NCI-H1105 treated with DMSO at 0.1 percent for 48 hours (cell line): ENCODE results near the gene RBM33.
"Not testable (repeated sequence)": the region's sequence is repeated elsewhere in the genome, so short reads cannot be mapped to it uniquely, and the experiment has no call there.

Experiments
- DNase-seq: peaks from one replicate; lab custom pipeline; 2025; lab: John Stamatoyannopoulos, UW

The RBM33 gene

DNA sequence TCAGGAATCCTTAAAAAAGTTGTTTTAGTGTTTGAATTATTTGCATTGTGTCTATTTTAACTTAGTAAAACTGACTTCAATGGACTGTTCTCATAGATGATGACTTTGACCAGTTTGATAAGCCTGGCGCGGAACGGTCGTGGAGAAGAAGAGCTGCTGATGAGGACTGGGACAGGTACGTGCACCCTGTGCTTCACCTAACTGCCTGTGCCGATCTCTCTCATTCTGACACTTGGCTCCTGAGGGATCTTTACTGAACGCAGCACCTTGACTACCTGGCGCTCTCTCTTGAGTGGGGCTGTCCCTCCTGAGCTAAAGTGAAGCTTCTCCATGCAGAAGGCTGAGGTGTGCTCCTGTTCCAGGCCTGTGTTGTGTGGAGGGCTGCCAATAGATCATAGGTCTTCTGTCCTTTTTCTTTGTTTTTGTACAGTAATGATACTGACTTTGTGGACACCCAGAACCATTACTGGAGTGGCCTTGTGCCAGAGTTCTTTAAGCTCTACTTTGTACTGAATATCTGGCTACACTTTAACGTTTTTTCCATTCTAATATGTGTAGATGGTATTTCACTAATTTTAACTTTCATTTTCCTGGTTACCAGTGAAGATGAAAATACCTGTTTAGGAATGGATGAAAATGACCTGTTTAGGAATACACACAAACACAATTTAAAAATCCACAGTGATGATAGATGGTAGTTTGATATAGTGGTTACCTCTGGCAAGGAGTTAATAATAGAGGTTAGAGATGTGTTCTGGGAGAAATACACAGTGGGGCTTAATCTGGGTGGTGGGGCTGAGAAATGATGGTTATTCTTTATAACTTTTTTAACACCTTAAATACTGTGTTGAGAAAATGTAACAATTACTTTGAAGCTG is 20.9 kb downstream of the RBM33 start:
- no peak for DNase-seq

DNA sequence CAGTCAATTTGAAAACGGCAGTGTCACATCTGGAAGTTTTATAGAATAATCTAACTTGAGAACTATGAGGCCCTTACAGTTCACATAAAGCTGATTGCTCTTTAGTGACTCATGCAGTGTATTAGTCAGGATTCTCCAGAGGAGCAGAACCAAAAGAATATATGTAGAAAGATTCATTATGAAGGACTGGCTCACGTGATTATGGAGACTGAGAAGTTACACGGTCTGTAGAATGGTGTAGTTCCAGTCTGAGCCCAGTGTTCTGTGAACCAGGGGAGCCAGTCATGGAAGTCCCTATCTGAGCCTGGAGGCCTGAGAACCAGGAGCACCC is 21.5 kb downstream of the RBM33 start:
- no peak for DNase-seq

DNA sequence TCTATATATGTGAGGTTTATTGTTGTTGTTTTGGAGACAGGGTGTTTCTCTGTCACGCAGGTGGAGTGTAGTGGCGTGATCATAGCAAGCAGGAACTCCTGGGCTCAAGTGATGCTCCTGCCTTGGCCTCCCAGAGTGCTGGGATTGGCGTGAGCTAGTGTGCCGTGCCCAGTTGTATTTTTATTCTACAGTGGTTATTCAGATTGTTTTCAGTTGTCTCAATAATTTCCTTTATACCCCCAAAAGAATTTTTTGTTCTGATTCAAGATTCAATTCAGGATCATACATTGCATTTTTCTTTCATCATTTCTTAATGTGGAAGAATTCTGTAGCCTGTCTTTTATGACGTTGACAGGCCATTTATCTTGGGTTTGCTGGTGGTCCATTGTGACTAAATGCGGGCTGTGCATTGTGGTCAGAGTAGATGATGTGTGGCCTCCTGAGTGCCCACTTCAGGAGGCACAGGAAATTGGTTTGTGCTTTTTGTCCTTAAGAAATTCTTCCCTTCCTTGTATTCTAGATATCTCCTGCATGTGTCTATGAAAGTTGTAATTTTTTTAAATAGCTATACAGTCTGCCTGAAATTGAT is 22.9 kb downstream of the RBM33 start:
- no peak for DNase-seq

DNA sequence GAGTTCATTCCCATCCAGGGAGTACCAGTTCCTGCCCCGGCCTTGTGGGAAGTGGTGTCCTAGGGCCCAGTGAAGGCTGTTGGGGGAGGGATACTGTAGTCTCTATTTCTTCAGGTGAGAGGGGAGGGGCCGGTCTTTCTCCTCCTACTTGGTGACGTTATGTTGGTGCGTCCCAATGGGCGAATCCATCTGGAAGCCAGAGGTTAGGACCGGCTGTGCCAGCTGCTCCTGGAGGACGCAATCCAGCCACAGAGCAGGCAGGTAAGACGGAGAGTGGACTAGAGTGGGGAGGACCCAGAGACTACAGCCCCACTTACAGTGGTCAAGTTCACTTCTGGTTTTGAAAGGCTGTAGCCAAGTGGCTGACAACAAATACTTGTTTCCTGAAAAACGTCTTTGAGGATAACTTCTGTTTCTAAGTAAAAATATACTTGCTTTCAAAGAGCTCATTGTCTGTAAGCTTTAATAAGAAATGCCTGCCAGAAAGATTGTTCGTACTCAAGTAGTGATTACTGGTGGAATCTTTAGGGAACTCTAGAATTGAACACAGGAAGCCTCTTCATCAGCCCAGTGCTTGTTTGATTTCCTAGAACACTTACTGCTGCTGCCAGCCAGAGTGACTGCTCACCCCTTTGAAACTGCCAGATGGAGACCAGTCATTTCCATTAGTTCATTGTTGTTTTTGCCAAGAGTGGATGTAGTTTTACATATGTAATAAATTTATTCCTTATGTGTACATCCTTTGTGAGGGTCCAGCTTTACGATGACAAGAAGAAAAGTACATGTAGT is 25.4 kb downstream of the RBM33 start:
- no peak for DNase-seq

DNA sequence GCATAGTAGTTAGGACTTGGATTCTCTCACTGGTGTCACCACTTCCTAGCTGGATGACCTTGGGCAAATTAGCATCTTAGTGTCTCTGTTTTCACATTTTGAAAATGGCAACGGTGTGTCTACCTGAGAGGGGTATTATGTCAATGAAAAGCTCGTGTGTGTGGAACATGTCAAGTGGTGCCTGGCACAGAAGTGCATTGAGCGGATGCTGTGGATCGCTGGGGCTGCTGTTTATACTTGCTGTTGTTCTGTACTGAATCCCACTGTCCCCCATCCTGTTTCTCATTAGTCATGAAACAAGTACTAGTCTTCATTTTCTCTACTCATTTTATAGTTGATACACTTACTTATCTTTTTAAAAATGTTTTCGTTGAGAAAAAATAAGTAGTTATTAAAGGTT is 26.1 kb downstream of the RBM33 start:
- no peak for DNase-seq

DNA sequence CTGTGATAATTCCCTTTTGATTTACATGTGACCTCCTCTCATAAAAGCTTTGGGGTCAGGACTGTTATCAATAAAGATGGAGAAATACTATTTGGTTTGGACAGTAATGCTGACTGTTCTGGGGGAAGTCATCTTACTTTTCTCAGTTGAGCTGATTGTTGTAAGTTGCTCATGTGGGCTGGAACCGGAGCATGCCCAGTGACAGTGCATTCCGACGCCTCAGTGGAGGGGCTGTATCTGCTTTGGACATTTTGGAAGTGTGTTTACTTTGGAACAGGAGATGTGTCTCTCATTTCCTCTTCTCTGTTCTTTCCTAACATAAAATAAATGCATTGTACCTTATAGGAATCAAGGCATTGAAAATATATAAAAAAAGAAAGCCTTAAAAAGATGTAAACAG is 30.1 kb downstream of the RBM33 start:
- no peak for DNase-seq

DNA sequence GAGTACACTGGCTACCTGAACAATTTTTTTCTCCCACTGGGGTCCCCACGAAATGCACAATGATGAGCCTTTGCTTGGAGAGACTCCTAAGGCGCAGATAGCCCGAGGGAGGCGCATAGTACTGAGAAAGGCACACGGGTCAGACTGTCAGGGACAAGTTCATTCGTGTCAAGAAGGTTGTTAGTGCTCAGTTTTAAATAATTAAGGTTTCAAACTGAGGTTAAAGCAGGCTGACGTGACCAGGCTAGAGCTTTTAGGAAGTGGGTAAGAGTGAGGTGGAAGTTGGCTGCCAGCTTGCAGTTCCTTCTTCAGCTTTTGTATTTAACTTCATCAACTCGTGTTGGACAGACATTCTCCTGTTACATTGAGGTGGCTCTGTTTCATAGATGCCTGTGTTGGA is 31.6 kb downstream of the RBM33 start:
- DNase-seq: no peak

DNA sequence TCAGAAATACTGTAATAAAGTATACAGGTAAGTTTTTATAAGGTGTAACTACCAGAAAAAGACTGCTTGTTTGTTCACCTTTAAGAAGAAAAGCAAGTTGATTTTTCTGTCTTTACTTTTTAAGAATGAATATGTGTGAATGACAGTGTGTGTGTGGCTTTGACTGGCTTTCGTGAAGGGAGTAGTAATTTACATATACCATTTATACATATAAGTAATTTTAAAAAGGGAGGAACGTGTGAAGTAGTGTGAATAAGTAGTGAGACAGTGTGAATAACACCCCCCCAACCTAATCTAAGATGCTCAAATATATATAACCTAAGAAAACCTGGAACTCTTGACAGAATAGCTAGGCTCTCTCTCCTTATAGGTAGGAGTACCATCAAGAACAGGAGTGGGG is 33.2 kb downstream of the RBM33 start:
- no peak for DNase-seq

DNA sequence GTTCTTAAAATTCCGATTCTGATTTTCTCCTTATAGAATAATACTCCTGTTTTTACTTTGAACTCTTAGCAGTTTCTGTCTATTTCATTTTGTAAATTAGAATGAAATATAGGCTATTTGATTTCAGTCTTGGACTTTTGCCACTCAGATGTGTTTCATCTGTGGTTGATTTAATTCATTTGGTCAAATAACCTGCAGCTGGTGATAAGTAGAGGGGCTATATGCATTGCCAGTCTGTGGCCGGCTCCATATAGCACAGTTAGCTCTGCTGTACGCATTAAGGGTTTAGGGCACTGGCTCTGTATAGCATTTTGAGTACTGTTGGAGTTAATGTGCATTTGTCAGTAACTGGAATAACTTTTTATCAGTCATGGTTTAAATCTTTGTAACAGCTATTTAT is 35.7 kb downstream of the RBM33 start:
- DNase-seq: no peak

DNA sequence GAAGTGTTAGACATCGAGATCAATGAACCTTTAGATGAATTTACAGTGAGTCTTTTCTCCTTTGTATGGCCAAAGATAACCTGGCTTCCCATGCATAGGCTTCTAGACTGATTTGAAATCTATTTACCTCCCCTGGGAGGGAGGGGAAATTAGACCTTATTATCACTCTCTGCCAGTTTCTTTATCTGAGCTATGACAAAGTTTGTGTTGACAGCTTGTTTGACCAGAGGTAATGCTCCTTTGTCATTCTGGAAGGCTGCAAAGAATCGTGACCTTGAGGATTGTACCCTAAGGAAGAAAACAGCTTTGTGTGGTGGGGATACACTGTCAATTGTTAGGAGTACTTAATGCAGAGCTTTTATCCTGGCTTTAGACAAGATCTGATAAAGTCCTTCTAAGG is 36.4 kb downstream of the RBM33 start:
- DNase-seq: no peak

DNA sequence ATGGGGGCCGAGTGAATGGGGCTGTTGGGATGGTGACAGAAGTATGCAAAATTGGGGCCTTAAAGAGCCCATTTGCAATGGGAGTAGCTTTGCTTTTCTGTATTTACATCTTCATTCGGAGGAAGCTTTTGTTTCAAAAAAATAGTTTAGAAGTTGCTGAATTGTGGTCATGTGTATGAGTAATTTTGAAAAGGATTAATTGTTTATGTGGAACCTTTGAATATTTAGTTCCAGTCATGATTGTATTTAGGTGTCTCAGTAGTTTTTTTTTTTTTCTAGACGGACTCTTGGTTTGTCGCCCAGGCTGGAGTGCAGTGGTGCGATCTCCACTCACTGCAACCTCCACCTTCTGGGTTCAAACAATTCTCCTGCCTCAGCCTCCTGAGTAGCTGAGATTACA is 37.2 kb downstream of the RBM33 start:
- DNase-seq: no peak

DNA sequence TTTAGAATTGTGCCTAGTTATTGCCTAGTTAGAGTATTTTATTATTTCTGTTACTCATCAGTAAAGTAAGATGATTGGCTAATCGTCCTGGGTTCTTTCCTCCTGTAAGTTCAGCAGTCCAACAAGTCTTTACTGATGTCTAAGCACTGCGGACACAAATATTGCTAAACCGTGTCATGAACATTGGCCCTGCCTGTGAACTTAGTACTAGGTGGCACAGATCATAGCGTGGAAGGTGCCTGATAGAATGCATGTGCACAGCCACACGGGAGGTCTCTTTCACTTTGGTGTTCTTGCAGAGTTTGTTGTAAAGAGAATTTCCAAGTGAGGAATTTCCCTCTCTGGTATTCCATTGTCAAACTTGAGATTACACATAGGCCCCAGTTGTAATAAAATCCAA is 38.0 kb downstream of the RBM33 start:
- DNase-seq: no peak

DNA sequence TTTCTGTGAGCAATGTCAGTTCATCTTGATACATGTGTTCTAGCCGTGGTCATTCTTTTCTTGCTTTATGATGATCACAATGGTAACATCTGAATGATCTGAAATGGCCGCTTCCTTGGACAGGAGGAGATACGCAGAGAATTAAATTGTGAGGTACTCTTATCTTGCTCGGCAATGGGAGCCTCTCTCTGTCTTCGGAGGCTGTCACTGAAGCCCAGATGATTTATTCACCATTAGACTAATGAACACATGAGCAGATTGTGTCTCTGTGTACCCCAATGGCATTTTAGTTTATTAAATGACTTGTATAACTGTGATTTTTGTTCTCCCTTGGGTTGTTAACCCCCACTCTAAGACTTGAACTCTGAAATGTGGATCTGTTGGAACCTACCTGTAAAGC is 38.6 kb downstream of the RBM33 start:
- DNase-seq: no peak

DNA sequence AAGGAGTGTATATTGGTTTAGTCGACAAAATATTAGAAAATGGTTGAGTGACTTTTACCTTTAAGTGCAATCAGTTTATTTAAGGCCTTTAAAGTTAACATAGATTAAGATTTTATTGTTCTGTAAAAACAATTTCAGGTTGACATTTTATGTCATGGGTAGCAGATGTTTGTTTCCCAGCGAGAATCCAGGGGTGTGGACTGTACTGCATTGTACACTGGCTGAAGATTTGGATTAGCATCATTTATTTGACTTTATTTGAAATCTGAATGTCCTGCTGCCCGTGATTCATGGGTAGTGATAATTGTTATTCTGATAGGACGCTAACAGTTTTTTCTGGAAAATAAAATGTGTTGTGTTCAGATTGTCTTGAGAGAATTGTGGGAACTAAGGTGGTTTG is 39.3 kb downstream of the RBM33 start:
- no peak for DNase-seq

DNA sequence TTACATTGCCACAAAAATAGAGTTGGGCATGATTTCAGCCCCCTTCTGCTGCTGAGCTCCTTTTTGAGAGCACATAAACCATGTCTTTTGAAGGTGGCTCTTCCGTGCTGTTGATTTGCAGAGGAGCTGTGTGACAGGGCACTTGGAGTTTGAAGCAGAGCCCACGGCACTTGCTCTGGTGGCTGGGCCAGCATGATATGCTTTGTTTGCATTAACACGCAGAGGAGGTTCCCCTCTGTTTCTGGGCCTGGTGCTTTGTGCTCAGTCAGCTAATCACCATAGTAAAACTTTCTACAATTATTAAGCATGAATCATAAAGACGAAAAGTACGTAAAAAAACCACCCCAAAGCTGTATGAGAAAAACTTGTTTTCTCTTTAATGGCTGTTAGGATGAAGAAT is 40.1 kb downstream of the RBM33 start:
- DNase-seq: no peak

DNA sequence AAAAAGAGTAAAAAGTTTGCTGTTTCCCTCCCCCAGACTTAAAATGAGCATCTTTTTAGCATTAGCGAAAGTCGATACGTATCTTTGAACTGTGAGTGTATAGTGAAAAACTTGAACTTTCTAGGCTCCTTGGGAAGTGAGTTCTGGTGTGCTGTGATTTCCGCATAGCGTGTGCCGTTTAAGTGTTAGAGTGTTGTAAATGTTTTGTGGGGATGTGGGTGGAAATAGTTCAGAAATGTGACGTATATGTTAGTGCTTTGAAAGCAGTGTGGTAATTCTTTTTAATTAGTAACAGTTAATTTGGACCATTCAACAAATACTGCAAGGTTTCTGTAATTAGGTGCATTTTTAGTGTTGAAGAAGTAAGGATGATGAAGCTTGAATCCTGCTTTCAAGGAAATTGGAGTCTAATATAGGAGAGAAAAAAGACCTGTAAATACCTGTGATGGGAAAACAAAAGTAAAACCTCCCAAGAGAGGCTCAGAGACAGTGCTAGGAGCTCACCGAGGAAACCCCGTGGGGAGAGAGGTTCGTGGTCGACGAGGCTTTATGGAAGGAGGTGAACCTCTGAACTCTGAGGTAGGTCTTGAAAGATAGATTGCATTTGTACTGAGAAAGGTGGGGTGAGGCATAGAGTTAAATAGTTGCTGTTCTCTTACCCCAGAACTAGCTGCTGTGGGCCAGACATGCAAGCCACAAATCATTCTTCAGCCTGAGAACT is 40.8 kb downstream of the RBM33 start:
- DNase-seq: no peak

DNA sequence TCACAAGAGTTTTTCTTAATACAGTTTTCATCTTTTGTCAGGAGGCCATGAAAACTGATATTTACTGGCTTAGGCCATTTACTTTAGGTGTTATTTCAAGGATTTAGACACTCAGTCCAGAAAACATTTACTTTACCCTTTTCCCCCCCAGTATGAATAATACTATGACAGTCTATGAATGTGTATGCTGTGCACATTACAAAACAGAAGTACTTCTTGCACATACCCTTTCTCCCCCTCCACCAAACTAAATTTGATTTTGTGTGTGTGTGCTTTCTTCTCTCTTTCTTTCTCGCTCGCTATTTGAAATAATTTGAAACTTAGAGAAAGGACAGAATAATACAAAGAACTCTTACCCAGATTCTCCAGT is 41.3 kb downstream of the RBM33 start:
- DNase-seq: no peak

DNA sequence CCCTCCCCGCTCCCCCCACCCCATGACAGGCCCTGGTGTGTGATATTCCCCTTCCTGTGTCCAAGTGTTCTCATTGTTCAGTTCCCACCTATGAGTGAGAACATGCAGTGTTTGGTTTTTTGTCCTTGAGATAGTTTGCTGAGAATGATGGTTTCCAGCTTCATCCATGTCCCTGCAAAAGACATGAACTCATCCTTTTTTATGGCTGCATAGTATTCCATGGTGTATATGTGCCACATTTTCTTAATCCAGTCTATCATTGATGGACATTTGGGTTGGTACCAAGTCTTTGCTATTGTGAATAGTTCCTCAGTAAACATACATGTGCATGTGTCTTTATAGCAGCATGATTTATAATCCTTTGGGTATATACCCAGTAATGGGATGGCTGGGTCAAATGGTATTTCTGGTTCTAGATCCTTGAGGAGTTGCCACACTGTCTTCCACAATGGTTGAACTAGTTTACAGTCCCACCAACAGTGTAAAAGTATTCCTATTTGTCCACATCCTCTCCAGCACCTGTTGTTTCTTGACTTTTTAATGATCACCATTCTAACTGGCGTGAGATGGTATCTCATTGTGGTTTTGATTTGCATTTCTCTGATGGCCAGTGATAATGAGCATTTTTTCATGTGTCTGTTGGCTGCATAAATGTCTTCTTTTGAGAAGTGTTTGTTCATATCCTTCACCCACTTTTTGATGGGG is 42.3 kb downstream of the RBM33 start:
- not testable (repeated sequence) for DNase-seq

DNA sequence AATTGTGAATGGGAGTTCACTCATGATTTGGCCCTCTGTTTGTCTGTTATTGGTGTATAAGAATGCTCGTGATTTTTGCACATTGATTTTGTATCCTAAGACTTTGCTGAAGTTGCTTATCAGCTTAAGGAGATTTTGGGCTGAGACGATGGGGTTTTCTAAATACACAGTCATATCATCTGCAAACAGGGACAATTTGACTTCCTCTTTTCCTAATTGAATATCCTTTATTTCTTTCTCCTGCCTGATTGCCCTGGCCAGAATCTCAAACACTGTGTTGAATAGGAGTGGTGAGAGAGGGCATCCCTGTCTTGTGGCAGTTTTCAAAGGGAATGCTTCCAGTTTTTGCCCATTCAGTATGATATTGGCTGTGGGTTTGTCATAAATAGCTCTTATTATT is 43.8 kb downstream of the RBM33 start:
- not testable (repeated sequence) for DNase-seq

DNA sequence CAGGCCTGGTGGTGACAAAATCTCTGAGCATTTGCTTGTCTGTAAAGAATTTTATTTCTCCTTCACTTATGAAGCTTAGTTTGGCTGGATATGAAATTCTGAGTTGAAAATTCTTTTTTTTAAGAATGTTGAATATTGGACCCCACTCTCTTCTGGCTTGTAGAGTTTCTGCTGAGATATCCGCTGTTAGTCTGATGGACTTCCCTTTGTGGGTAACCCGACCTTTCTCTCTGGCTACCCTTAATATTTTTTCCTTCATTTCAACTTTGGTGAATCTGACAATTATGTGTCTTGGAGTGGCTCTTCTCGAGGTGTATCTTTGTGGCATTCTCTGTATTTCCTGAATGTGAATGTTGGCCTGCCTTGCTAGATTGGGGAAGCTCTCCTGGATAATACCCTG is 46.2 kb downstream of the RBM33 start:
- DNase-seq: not testable (repeated sequence)

DNA sequence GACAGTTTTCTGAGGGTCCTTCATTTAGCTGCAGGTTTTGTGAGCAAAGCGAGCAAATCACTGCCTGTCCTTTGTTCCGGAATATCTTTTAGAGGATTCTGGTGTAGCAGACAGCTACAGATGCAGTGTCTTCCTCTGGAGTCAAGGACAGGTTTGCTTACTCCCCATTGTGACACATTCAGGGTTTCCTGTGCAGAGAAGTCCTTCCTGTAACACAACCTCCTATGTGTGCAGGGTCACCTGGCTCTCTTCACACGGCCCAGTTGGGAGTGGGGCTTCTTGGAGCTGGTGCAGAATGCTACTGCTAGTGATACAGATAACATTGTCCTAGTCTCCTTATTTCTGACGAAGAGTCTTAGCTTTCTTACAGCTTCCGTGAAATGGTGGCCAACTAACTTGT is 47.9 kb downstream of the RBM33 start:
- no peak for DNase-seq

DNA sequence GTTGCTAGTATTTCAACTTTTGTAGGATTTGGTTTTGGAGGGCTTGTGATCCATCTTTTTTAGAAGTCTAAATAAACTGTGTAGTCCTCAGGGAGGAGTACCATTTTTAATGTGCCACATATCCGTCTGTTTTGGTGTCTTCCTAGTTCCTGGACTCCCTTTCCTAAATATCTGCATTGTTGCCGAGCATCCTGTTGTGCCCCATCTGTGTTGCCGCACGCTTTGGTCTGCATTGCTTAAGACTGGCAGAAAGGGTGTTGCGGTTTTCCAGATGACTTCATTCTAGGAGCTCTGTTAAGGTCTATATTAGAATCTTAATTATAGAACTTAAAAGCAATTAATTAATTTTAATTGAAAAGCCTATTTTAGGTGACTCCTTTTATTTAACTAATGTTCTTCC is 49.4 kb downstream of the RBM33 start:
- DNase-seq: no peak
